ENCODE data around the gene SLC43A1. TPM values are rescaled to one million over a fixed set of nuclear protein-coding genes. Genes with fewer than 3 reads are reported as not detected.

Gene SLC43A1
- total RNA-seq, 1 experiment from 2014 or later = 11.8 TPM

DNA sequence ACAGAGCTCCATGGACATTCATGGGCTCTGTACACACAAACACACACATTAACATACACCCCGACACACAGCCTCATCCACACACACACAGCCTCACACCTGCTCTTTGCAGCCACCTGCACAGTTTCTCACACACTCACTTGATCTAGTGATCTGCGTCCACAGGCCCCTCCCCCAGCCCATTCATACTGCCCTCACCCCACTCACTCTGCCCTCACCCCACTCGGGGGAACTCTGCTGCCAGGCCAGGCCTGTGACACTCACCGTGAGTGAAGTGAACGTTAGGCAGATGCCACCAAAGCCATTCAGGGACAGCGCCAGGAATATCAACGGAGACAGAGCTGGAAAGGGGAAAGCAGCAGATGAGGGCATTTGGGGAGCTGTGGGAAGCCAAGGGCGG is 15.0 kb downstream of the SLC43A1 start (continued):
- TF ChIP-seq, protein P1, sequence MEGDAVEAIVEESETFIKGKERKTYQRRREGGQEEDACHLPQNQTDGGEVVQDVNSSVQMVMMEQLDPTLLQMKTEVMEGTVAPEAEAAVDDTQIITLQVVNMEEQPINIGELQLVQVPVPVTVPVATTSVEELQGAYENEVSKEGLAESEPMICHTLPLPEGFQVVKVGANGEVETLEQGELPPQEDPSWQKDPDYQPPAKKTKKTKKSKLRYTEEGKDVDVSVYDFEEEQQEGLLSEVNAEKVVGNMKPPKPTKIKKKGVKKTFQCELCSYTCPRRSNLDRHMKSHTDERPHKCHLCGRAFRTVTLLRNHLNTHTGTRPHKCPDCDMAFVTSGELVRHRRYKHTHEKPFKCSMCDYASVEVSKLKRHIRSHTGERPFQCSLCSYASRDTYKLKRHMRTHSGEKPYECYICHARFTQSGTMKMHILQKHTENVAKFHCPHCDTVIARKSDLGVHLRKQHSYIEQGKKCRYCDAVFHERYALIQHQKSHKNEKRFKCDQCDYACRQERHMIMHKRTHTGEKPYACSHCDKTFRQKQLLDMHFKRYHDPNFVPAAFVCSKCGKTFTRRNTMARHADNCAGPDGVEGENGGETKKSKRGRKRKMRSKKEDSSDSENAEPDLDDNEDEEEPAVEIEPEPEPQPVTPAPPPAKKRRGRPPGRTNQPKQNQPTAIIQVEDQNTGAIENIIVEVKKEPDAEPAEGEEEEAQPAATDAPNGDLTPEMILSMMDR (IDR thresholded peaks at IDR 0.05 in 2 of 3, conservative IDR thresholded peaks at IDR 0.05 in 1 of 3; ENCODE audit: borderline replicate concordance in 1 of 3, insufficient read depth in 1 of 3, low read depth in 2 of 3, low read length in 2 of 3) = no peak
- TF ChIP-seq ELF1 (IDR thresholded peaks at IDR 0.05; ENCODE audit: borderline replicate concordance, low read depth) (no peak), TCF7L2 (IDR thresholded peaks at IDR 0.05; ENCODE audit: borderline replicate concordance, extremely low read depth, insufficient read depth, insufficient read length) (no peak)

DNA sequence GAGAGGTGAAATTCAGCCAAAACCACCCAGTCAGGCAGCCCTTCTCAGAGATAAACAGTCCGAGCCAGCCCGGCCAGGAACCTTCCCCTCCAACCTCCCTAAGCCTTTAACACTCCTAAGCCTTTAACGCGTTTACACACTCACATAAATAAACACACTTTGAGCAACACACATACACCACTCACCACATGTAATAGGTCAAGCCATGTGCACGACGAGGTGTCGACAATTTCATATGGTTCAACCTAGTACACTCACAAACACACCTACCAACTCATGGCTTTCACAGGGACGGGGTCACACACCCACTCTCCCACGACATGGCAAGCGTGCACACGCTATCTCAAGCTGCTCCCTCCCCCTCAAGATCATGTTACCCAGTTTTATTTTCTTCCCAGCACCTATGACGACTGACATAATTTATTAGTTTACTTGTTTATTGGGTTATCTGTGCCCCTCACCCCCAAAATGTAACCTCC is 15.5 kb downstream of the SLC43A1 start:
- Histone ChIP-seq H4K20me1 (ENCODE audit: insufficient read depth) (no peaks in the 10 kb centered on the region), H3K4me1 (ENCODE audit: control insufficient read depth in 1 of 2, insufficient read depth in 2 of 2, low read length in 2 of 2) (peaks cover 9 to 17% of the 10 kb centered on the region in 2 experiments; a peak in 3 of 4 replicates), H3K79me2 (ENCODE audit: insufficient read depth, low read length) (no peaks in the 10 kb centered on the region), H3K9me3 (ENCODE audit: control insufficient read depth in 1 of 2, insufficient read depth in 1 of 2, low read depth in 1 of 2, low read length in 2 of 2) (no peaks in the 10 kb centered on the region), H3K4me2 (ENCODE audit: low read length) (peak overlapping the region; percentile 87), H3K4me3 (replicated peaks in 1 of 2; ENCODE audit: low read depth in 1 of 2, low read length in 2 of 2) (peak overlapping the region in 1 of 2 experiments; percentile 49; a peak in 1 of 4 replicates), H3K27ac (ENCODE audit: low read depth, low read length) (no peak overlapping the region; the same call in 1 of the 2 replicates), H2AFZ (ENCODE audit: low read depth, low read length, poor library complexity, severe bottlenecking) (peak overlapping the region; percentile 68), H3K9ac (ENCODE audit: low read length) (peak overlapping the region; percentile 50; the same call in 1 of the 2 replicates), H3K9me2 (ENCODE audit: insufficient read depth) (no peaks in the 10 kb centered on the region), H3K27me3 (ENCODE audit: insufficient read depth, low read length) (no peaks in the 10 kb centered on the region), H3K36me3 (ENCODE audit: control insufficient read depth in 1 of 2, insufficient read depth in 2 of 2, low read length in 2 of 2) (no peaks in the 10 kb centered on the region)
- ChIA-PET POLR2A (no interaction called here), RAD21 (ENCODE audit: low non-redundant PET in 1 of 2, low total read pairs in 2 of 2, uncharacterized antibody in 2 of 2, unreplicated experiment in 2 of 2) (no interaction called here), CTCF (no interaction called here)
- no peak for DNase-seq (ENCODE audit: low read depth, low spot score)
- no TSS peak for BruUV-seq (replicated peaks)
- TF ChIP-seq, protein P2, sequence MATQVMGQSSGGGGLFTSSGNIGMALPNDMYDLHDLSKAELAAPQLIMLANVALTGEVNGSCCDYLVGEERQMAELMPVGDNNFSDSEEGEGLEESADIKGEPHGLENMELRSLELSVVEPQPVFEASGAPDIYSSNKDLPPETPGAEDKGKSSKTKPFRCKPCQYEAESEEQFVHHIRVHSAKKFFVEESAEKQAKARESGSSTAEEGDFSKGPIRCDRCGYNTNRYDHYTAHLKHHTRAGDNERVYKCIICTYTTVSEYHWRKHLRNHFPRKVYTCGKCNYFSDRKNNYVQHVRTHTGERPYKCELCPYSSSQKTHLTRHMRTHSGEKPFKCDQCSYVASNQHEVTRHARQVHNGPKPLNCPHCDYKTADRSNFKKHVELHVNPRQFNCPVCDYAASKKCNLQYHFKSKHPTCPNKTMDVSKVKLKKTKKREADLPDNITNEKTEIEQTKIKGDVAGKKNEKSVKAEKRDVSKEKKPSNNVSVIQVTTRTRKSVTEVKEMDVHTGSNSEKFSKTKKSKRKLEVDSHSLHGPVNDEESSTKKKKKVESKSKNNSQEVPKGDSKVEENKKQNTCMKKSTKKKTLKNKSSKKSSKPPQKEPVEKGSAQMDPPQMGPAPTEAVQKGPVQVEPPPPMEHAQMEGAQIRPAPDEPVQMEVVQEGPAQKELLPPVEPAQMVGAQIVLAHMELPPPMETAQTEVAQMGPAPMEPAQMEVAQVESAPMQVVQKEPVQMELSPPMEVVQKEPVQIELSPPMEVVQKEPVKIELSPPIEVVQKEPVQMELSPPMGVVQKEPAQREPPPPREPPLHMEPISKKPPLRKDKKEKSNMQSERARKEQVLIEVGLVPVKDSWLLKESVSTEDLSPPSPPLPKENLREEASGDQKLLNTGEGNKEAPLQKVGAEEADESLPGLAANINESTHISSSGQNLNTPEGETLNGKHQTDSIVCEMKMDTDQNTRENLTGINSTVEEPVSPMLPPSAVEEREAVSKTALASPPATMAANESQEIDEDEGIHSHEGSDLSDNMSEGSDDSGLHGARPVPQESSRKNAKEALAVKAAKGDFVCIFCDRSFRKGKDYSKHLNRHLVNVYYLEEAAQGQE (IDR thresholded peaks at IDR 0.05; ENCODE audit: low read depth) = no peak
- TF ChIP-seq JUND (IDR thresholded peaks at IDR 0.05) (no peak), YY1 (IDR thresholded peaks at IDR 0.05; ENCODE audit: extremely low read depth, insufficient replicate concordance, low read depth, low read length) (no peak), CEBPB (IDR thresholded peaks at IDR 0.05; ENCODE audit: low read depth) (no peak), RAD21 (IDR thresholded peaks at IDR 0.05; ENCODE audit: low read depth) (no peak), EZH2phosphoT487 (IDR thresholded peaks at IDR 0.05; ENCODE audit: borderline replicate concordance) (no peak), EZH2 (IDR thresholded peaks at IDR 0.05) (no peak), POLR2A (IDR thresholded peaks at IDR 0.05; ENCODE audit: borderline replicate concordance, extremely low read depth, insufficient read depth, insufficient read length) (no peak), EGR1 (IDR thresholded peaks at IDR 0.05; ENCODE audit: low read depth) (no peak), POLR2AphosphoS5 (IDR thresholded peaks at IDR 0.05; ENCODE audit: low read depth, low read length) (no peak), FOSL1 (IDR thresholded peaks at IDR 0.05; ENCODE audit: low read depth) (no peak), TCF7L2 (IDR thresholded peaks at IDR 0.05; ENCODE audit: borderline replicate concordance, extremely low read depth, insufficient read depth, insufficient read length) (no peak), CBX3 (IDR thresholded peaks at IDR 0.05; ENCODE audit: low read depth) (no peak), ZFX (IDR thresholded peaks at IDR 0.05) (no peak)
- TF ChIP-seq, protein P3, sequence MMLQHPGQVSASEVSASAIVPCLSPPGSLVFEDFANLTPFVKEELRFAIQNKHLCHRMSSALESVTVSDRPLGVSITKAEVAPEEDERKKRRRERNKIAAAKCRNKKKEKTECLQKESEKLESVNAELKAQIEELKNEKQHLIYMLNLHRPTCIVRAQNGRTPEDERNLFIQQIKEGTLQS (IDR thresholded peaks at IDR 0.05) = no peak
- peak; percentile 24 for ATAC-seq
- intact Hi-C loops (cut with micrococcal nuclease) = no loop called here
